GM19240 (cell line): ENCODE results near the gene MAP3K20.
A peak's percentile ranks its signal among the peaks of the same experiment; 100 is the strongest.
"Not testable (repeated sequence)": the region's sequence is repeated elsewhere in the genome, so short reads cannot be mapped to it uniquely, and the experiment has no call there.

Experiments used
- DNase-seq: peaks from one replicate; pipeline ENCODE4 v3.0.0; 2011; ENCODE audit warnings: low spot score; ENCODE audit not compliant: insufficient read length

Gene MAP3K20

GRCh38 chr2:173226899-173227698 is 151.5 kb downstream of the MAP3K20 start:
- no peak for DNase-seq

- DNase-seq: no peak
These were observed 153.4 kb downstream of the MAP3K20 start for GRCh38 chr2:173229086-173229485.

GRCh38 chr2:173230181-173230580 is 154.5 kb downstream of the MAP3K20 start:
- no peak for DNase-seq

- no peak for DNase-seq
These were observed 155.4 kb downstream of the MAP3K20 start for GRCh38 chr2:173231042-173231441.

- DNase-seq: no peak
These were observed 155.8 kb downstream of the MAP3K20 start for GRCh38 chr2:173231465-173231864.

GRCh38 chr2:173232956-173233744 is 157.5 kb downstream of the MAP3K20 start:
- no peak for DNase-seq

GRCh38 chr2:173235947-173236803 is 160.5 kb downstream of the MAP3K20 start:
- no peak for DNase-seq

- DNase-seq: no peak
These were observed 162.7 kb downstream of the MAP3K20 start for GRCh38 chr2:173238385-173238784.

GRCh38 chr2:173238831-173239230 is 163.2 kb downstream of the MAP3K20 start:
- DNase-seq: no peak

GRCh38 chr2:173239644-173240043 is 164.0 kb downstream of the MAP3K20 start:
- DNase-seq: peak; percentile 56

- no peak for DNase-seq
These were observed 164.4 kb downstream of the MAP3K20 start for GRCh38 chr2:173240083-173240482.

GRCh38 chr2:173241643-173242042 is 166.0 kb downstream of the MAP3K20 start:
- no peak for DNase-seq

- no peak for DNase-seq
These were observed 171.5 kb downstream of the MAP3K20 start for GRCh38 chr2:173247156-173247555.

- no peak for DNase-seq
These were observed 172.7 kb downstream of the MAP3K20 start for GRCh38 chr2:173248381-173248780.

GRCh38 chr2:173249661-173250641 is 174.3 kb downstream of the MAP3K20 start:
- DNase-seq: no peak

- no peak for DNase-seq
These were observed 175.6 kb downstream of the MAP3K20 start for GRCh38 chr2:173251225-173251624.

GRCh38 chr2:173252581-173252980 is 176.9 kb downstream of the MAP3K20 start:
- DNase-seq: no peak

GRCh38 chr2:173254659-173255058 is 179.0 kb downstream of the MAP3K20 start:
- DNase-seq: no peak

- DNase-seq: no peak
These were observed 183.1 kb downstream of the MAP3K20 start for GRCh38 chr2:173258701-173259100.

GRCh38 chr2:173262356-173262755 is 186.7 kb downstream of the MAP3K20 start:
- DNase-seq: not testable (repeated sequence)
